HL-60/S4 treated with phorbol 12-myristate 13-acetate at 8.2 ng/mL for 4 days and 3 days (cell line): ENCODE data around the gene STK24.

Experiments
- in situ Hi-C: fragments of 300-500 bp; cut with MboI; formaldehyde crosslinking; loops from 2 replicates; pipeline ENCODE4 v1.15.0; 2022; ENCODE audit warnings: low sequenced_read_pairs

Gene STK24

GRCh38 chr13:98459171-98459681 lies 117.7 kb downstream of the STK24 start:
- in situ Hi-C loops, result no loop called here

GRCh38 chr13:98458431-98458830 lies 118.5 kb downstream of the STK24 start:
- in situ Hi-C loops, result no loop called here

- in situ Hi-C loops, result no loop called here
Observed at GRCh38 chr13:98457053-98457452, 119.9 kb downstream of the STK24 start.

- in situ Hi-C loops, result no loop called here
Observed at GRCh38 chr13:98456413-98456845, 120.5 kb downstream of the STK24 start.

GRCh38 chr13:98454389-98454881 lies 122.5 kb downstream of the STK24 start:
- in situ Hi-C loops, result no loop called here

GRCh38 chr13:98452851-98453843 lies 123.8 kb downstream of the STK24 start:
- in situ Hi-C loops, result no loop called here

GRCh38 chr13:98451676-98452470 lies 125.0 kb downstream of the STK24 start:
- in situ Hi-C loops, result no loop called here

- in situ Hi-C loops, result no loop called here
Observed at GRCh38 chr13:98450539-98451111, 126.3 kb downstream of the STK24 start.

GRCh38 chr13:98450026-98450425 lies 126.9 kb downstream of the STK24 start:
- in situ Hi-C loops, result no loop called here

- in situ Hi-C loops, result loop anchor here (10.0 kb wide), 1 partner anchor 206 kb away; no protein-coding TSS in a partner anchor
Observed at GRCh38 chr13:98449273-98449672, 127.6 kb downstream of the STK24 start.

GRCh38 chr13:98448642-98448928 lies 128.3 kb downstream of the STK24 start:
- in situ Hi-C loops, result loop anchor here (10.0 kb wide), 1 partner anchor 206 kb away; no protein-coding TSS in a partner anchor

GRCh38 chr13:98447881-98448641 lies 128.8 kb downstream of the STK24 start:
- in situ Hi-C loops, result loop anchor here (10.0 kb wide), 1 partner anchor 207 kb away; no protein-coding TSS in a partner anchor

- in situ Hi-C loops, result loop anchor here (10.0 kb wide), 1 partner anchor 208 kb away; no protein-coding TSS in a partner anchor
Observed at GRCh38 chr13:98447130-98447529, 129.8 kb downstream of the STK24 start.

- in situ Hi-C loops, result loop anchor here (10.0 kb wide), 1 partner anchor 209 kb away; no protein-coding TSS in a partner anchor
Observed at GRCh38 chr13:98446234-98446621, 130.7 kb downstream of the STK24 start.

GRCh38 chr13:98445340-98446233 lies 131.3 kb downstream of the STK24 start:
- in situ Hi-C loops, result loop anchor here (10.0 kb wide), 1 partner anchor 209 kb away; no protein-coding TSS in a partner anchor

- in situ Hi-C loops, result loop anchor here (10.0 kb wide), 1 partner anchor 210 kb away; no protein-coding TSS in a partner anchor
Observed at GRCh38 chr13:98444381-98444780, 132.5 kb downstream of the STK24 start.

GRCh38 chr13:98443800-98444325 lies 133.0 kb downstream of the STK24 start:
- in situ Hi-C loops, result loop anchor here (10.0 kb wide), 1 partner anchor 211 kb away; no protein-coding TSS in a partner anchor

- in situ Hi-C loops, result loop anchor here (10.0 kb wide), 1 partner anchor 211 kb away; no protein-coding TSS in a partner anchor
Observed at GRCh38 chr13:98443329-98443728, 133.6 kb downstream of the STK24 start.
